K562 (cell line): ENCODE measurements around the gene TCF20. TPM values are rescaled to one million over a fixed set of nuclear protein-coding genes. Genes with fewer than 3 reads are reported as not detected.

Experiments used
- BACH1 ChIP-seq: fragments of 200-800 bp; sonication (Bioruptor generic); IDR thresholded peaks from 2 replicates; pipeline ENCODE4 v1.6.1; 2016; ENCODE audit warnings: missing genetic modification characterization, missing compliant biosample characterization
- BRCA1 ChIP-seq, 2 experiments: fragments of 450-650 bp in 1 of 2; sonication (generic) in 1 of 2; formaldehyde crosslinking in 1 of 2; IDR thresholded peaks; 2 replicates each; pipeline versions ENCODE4 v1.5.0 to v1.6.1; 2017 to 2020; ENCODE audit warnings: mild to moderate bottlenecking in 1 of 2, missing genetic modification reagents in 1 of 2
- EHMT2 ChIP-seq: fragments of 450-650 bp; IDR thresholded peaks from 2 replicates; pipeline ENCODE4 v1.6.1; 2018; ENCODE audit warnings: antibody characterized with exemption
- FOXP4 ChIP-seq: sonication (generic); formaldehyde crosslinking; IDR thresholded peaks from 2 replicates; pipeline ENCODE4 v1.8.0; 2022; ENCODE audit warnings: mild to moderate bottlenecking, missing genetic modification reagents, borderline replicate concordance
- KLF10 ChIP-seq: fragments of 250-450 bp; sonication (Bioruptor Pico); IDR thresholded peaks from 2 replicates; pipeline ENCODE4 v1.6.1; 2021; ENCODE audit warnings: matching md5 sums
- MAX ChIP-seq: sonication (generic); formaldehyde crosslinking; IDR thresholded peaks from 2 replicates; pipeline ENCODE4 v1.9.0; 2022; ENCODE audit warnings: mild to moderate bottlenecking, missing genetic modification reagents
- MEF2A ChIP-seq: IDR thresholded peaks from 2 replicates; pipeline ENCODE4 v1.6.1; 2011; ENCODE audit warnings: low read depth, mild to moderate bottlenecking, low read length, moderate library complexity; ENCODE audit not compliant: control insufficient read depth
- POLR3A ChIP-seq: IDR thresholded peaks from 2 replicates; pipeline ENCODE4 v1.6.1; 2011; ENCODE audit warnings: borderline replicate concordance, mild to moderate bottlenecking, moderate library complexity; ENCODE audit not compliant: insufficient read length, insufficient read depth; ENCODE audit errors: extremely low read depth
- ZBTB8A ChIP-seq: fragments of 450-650 bp; IDR thresholded peaks from 2 replicates; pipeline ENCODE4 v1.6.1; 2018; ENCODE audit warnings: mild to moderate bottlenecking, moderate library complexity; ENCODE audit not compliant: partially characterized antibody
- ZNF134 ChIP-seq: fragments of 250-450 bp; sonication (Bioruptor Pico); conservative IDR thresholded peaks from 2 replicates; pipeline ENCODE4 v1.4.0; 2020
- ZNF75A ChIP-seq: fragments of 450-650 bp; formaldehyde crosslinking; IDR thresholded peaks from 2 replicates; pipeline ENCODE4 v1.4.0; 2020; ENCODE audit warnings: mild to moderate bottlenecking
- ZNF785 ChIP-seq: fragments of 250-450 bp; sonication (Bioruptor Pico); IDR thresholded peaks from 2 replicates; pipeline ENCODE4 v1.4.0; 2020; ENCODE audit warnings: mild to moderate bottlenecking
- polyA plus RNA-seq, 8 experiments: library from polyadenylated mRNA; depleted of rRNA in 4 of 8; stranded (reverse) in 5 of 8; unstranded in 3 of 8; fragments of >200 nt; fragmentation: Nextera tagmentation in 2 of 8; fragmentation: Illumina TruSeq in 1 of 8; extraction: Ambion mirVana in 2 of 8; extraction: Trizol in 1 of 8; gene quantifications; 2 replicates each; pipeline versions ENCODE4 v1.2.1 to v1.2.3, GENCODE V29; 2011 to 2014; ENCODE audit warnings: inconsistent platforms in 1 of 8, missing spikeins in 1 of 8
- total RNA-seq, 7 experiments: library from RNA; depleted of rRNA in 6 of 7; stranded (reverse); fragments of >200 nt in 6 of 7; fragmentation: Illumina TruSeq in 2 of 7; extraction: Trizol in 2 of 7; gene quantifications; 2 replicates each; pipeline versions ENCODE4 v1.2.1 to v1.2.3, GENCODE V29; 2011 to 2021; ENCODE audit warnings: low replicate concordance in 1 of 7
- TF ChIP-seq, protein P1 (sequence below), 2 experiments: fragments of 450-650 bp; IDR thresholded peaks; 2 replicates each; pipeline ENCODE4 v1.6.1; 2018; ENCODE audit warnings: mild to moderate bottlenecking in 2 of 2, low read depth in 1 of 2; ENCODE audit not compliant: partially characterized antibody in 2 of 2
- TF ChIP-seq, protein P2 (sequence below): fragments of 250-450 bp; sonication (Bioruptor Pico); IDR thresholded peaks from 2 replicates; pipeline ENCODE4 v1.8.0; 2022; ENCODE audit warnings: inconsistent platforms
- TF ChIP-seq, protein P3 (sequence below): sonication (generic); formaldehyde crosslinking; IDR thresholded peaks from 2 replicates; pipeline ENCODE4 v1.8.0; 2022; ENCODE audit warnings: missing genetic modification reagents, mild to moderate bottlenecking, borderline replicate concordance

TCF20 gene
- total and polyA plus RNA-seq, 9 of the 15 experiments (the other 6 are each of a cell fraction or from before 2014, with no cell fraction given) = 0.35 to 43.6 (median 17.5) TPM

GRCh38 chr22:42294034-42294985 lies 23.9 kb upstream of the TCF20 start (continued):
- TF ChIP-seq BACH1 (tag) = no peak
- TF ChIP-seq FOXP4 = 0 out of 2 replicates have a peak, but pooled peaks have one; percentile 46
- no peak for TF ChIP-seq ZNF134 (CRISPR knock-in tag)
- TF ChIP-seq EHMT2 = peak; percentile 94
- TF ChIP-seq, protein P1, sequence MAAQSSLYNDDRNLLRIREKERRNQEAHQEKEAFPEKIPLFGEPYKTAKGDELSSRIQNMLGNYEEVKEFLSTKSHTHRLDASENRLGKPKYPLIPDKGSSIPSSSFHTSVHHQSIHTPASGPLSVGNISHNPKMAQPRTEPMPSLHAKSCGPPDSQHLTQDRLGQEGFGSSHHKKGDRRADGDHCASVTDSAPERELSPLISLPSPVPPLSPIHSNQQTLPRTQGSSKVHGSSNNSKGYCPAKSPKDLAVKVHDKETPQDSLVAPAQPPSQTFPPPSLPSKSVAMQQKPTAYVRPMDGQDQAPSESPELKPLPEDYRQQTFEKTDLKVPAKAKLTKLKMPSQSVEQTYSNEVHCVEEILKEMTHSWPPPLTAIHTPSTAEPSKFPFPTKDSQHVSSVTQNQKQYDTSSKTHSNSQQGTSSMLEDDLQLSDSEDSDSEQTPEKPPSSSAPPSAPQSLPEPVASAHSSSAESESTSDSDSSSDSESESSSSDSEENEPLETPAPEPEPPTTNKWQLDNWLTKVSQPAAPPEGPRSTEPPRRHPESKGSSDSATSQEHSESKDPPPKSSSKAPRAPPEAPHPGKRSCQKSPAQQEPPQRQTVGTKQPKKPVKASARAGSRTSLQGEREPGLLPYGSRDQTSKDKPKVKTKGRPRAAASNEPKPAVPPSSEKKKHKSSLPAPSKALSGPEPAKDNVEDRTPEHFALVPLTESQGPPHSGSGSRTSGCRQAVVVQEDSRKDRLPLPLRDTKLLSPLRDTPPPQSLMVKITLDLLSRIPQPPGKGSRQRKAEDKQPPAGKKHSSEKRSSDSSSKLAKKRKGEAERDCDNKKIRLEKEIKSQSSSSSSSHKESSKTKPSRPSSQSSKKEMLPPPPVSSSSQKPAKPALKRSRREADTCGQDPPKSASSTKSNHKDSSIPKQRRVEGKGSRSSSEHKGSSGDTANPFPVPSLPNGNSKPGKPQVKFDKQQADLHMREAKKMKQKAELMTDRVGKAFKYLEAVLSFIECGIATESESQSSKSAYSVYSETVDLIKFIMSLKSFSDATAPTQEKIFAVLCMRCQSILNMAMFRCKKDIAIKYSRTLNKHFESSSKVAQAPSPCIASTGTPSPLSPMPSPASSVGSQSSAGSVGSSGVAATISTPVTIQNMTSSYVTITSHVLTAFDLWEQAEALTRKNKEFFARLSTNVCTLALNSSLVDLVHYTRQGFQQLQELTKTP (IDR thresholded peaks at IDR 0.05; ENCODE audit: low read depth in 1 of 2, partially characterized antibody in 2 of 2) = peak in 1 of 2 experiments; percentile 63
- TF ChIP-seq POLR3A = no peak
- no peak for TF ChIP-seq ZBTB8A
- TF ChIP-seq KLF10 = no peak
- no peak for TF ChIP-seq MAX (CRISPR knock-in tag)
- TF ChIP-seq ZNF785 = no peak
- no peak for TF ChIP-seq ZNF75A
- TF ChIP-seq, protein P2, sequence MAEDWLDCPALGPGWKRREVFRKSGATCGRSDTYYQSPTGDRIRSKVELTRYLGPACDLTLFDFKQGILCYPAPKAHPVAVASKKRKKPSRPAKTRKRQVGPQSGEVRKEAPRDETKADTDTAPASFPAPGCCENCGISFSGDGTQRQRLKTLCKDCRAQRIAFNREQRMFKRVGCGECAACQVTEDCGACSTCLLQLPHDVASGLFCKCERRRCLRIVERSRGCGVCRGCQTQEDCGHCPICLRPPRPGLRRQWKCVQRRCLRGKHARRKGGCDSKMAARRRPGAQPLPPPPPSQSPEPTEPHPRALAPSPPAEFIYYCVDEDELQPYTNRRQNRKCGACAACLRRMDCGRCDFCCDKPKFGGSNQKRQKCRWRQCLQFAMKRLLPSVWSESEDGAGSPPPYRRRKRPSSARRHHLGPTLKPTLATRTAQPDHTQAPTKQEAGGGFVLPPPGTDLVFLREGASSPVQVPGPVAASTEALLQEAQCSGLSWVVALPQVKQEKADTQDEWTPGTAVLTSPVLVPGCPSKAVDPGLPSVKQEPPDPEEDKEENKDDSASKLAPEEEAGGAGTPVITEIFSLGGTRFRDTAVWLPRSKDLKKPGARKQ (CRISPR knock-in tag) = no peak
- no peak for TF ChIP-seq MEF2A
- no peak for TF ChIP-seq BRCA1 (IDR thresholded peaks at IDR 0.05)
- TF ChIP-seq BRCA1 (CRISPR knock-in tag; IDR thresholded peaks at IDR 0.05) = no peak
- TF ChIP-seq, protein P3, sequence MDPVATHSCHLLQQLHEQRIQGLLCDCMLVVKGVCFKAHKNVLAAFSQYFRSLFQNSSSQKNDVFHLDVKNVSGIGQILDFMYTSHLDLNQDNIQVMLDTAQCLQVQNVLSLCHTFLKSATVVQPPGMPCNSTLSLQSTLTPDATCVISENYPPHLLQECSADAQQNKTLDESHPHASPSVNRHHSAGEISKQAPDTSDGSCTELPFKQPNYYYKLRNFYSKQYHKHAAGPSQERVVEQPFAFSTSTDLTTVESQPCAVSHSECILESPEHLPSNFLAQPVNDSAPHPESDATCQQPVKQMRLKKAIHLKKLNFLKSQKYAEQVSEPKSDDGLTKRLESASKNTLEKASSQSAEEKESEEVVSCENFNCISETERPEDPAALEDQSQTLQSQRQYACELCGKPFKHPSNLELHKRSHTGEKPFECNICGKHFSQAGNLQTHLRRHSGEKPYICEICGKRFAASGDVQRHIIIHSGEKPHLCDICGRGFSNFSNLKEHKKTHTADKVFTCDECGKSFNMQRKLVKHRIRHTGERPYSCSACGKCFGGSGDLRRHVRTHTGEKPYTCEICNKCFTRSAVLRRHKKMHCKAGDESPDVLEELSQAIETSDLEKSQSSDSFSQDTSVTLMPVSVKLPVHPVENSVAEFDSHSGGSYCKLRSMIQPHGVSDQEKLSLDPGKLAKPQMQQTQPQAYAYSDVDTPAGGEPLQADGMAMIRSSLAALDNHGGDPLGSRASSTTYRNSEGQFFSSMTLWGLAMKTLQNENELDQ (CRISPR knock-in tag) = no peak
